IPS-18a (cell line): Measurements from ENCODE around the gene IMMP2L.
A peak's percentile ranks its signal among the peaks of the same experiment; 100 is the strongest.

Experiments
- H3K27ac ChIP-seq: one replicate; pipeline ENCODE4 v1.5.1; 2013; ENCODE audit warnings: low read length
- H3K27me3 ChIP-seq: one replicate; pipeline ENCODE4 v1.6.1; 2013; ENCODE audit warnings: mild to moderate bottlenecking, low read length; ENCODE audit not compliant: control insufficient read depth, insufficient read depth
- H3K36me3 ChIP-seq: one replicate; pipeline ENCODE4 v1.6.1; 2013; ENCODE audit warnings: low read depth, low read length; ENCODE audit not compliant: control insufficient read depth
- H3K4me1 ChIP-seq: one replicate; pipeline ENCODE4 v1.6.1; 2013; ENCODE audit warnings: low read depth, low read length; ENCODE audit not compliant: control insufficient read depth
- H3K4me3 ChIP-seq: one replicate; pipeline ENCODE4 v1.5.1; 2013; ENCODE audit warnings: low read length
- H3K9ac ChIP-seq: one replicate; pipeline ENCODE4 v1.6.1; 2013; ENCODE audit warnings: mild to moderate bottlenecking, low read length, moderate library complexity
- H3K9me3 ChIP-seq: one replicate; pipeline ENCODE4 v1.6.1; 2013; ENCODE audit warnings: low read depth, low read length; ENCODE audit not compliant: control insufficient read depth

Gene IMMP2L

GRCh38 chr7:111407258-111407657 is 155.0 kb downstream of the IMMP2L start:
- no peaks in the 10 kb centered on the region for H3K27me3 ChIP-seq
- no peaks in the 10 kb centered on the region for H3K36me3 ChIP-seq
- H3K27ac ChIP-seq = no peak overlapping the region

GRCh38 chr7:111405621-111406020 is 156.7 kb downstream of the IMMP2L start:
- no peaks in the 10 kb centered on the region for H3K9me3 ChIP-seq
- H3K4me3 ChIP-seq = no peak overlapping the region
- no peak overlapping the region for H3K27ac ChIP-seq
- H3K27me3 ChIP-seq = no peaks in the 10 kb centered on the region
- H3K4me1 ChIP-seq = peaks cover 10% of the 10 kb centered on the region
- no peak overlapping the region for H3K9ac ChIP-seq
- H3K36me3 ChIP-seq = no peaks in the 10 kb centered on the region

More at GRCh38 chr7:111407258-111407657, 155.0 kb downstream of the IMMP2L start:
- no peak overlapping the region for H3K9ac ChIP-seq
- H3K4me1 ChIP-seq = peaks cover 10% of the 10 kb centered on the region
- H3K4me3 ChIP-seq = no peak overlapping the region
- H3K9me3 ChIP-seq = no peaks in the 10 kb centered on the region

- Histone ChIP-seq H3K9me3 (no peaks in the 10 kb centered on the region), H3K4me1 (no peaks in the 10 kb centered on the region), H3K27ac (no peak overlapping the region), H3K4me3 (no peak overlapping the region), H3K9ac (no peak overlapping the region), H3K36me3 (no peaks in the 10 kb centered on the region), H3K27me3 (no peaks in the 10 kb centered on the region)
These were observed 160.8 kb downstream of the IMMP2L start for GRCh38 chr7:111401516-111401915.

GRCh38 chr7:111400088-111400487 is 162.2 kb downstream of the IMMP2L start:
- H3K27ac ChIP-seq = no peak overlapping the region
- H3K27me3 ChIP-seq = no peaks in the 10 kb centered on the region
- no peak overlapping the region for H3K4me3 ChIP-seq
- H3K36me3 ChIP-seq = no peaks in the 10 kb centered on the region
- no peak overlapping the region for H3K9ac ChIP-seq
- H3K9me3 ChIP-seq = no peaks in the 10 kb centered on the region
- no peaks in the 10 kb centered on the region for H3K4me1 ChIP-seq

- Histone ChIP-seq H3K4me3 (no peak overlapping the region), H3K27ac (no peak overlapping the region), H3K36me3 (no peaks in the 10 kb centered on the region), H3K4me1 (peaks cover 8% of the 10 kb centered on the region), H3K27me3 (no peaks in the 10 kb centered on the region), H3K9me3 (no peaks in the 10 kb centered on the region), H3K9ac (no peak overlapping the region)
These were observed 167.4 kb downstream of the IMMP2L start for GRCh38 chr7:111394891-111395290.

GRCh38 chr7:111393011-111393754 is 169.1 kb downstream of the IMMP2L start:
- Histone ChIP-seq H3K4me3 (no peak overlapping the region), H3K9ac (no peak overlapping the region), H3K27ac (peak overlapping the region; percentile 14), H3K4me1 (peaks cover 8% of the 10 kb centered on the region), H3K36me3 (no peaks in the 10 kb centered on the region), H3K9me3 (no peaks in the 10 kb centered on the region), H3K27me3 (no peaks in the 10 kb centered on the region)

- no peak overlapping the region for H3K9ac ChIP-seq
- no peaks in the 10 kb centered on the region for H3K27me3 ChIP-seq
- no peaks in the 10 kb centered on the region for H3K9me3 ChIP-seq
- H3K4me1 ChIP-seq = peaks cover 8% of the 10 kb centered on the region
- no peaks in the 10 kb centered on the region for H3K36me3 ChIP-seq
- no peak overlapping the region for H3K4me3 ChIP-seq
- no peak overlapping the region for H3K27ac ChIP-seq
These were observed 170.0 kb downstream of the IMMP2L start for GRCh38 chr7:111392294-111392693.

- Histone ChIP-seq H3K27ac (no peak overlapping the region), H3K9me3 (no peaks in the 10 kb centered on the region), H3K4me3 (no peak overlapping the region), H3K9ac (no peak overlapping the region), H3K4me1 (peaks cover 8% of the 10 kb centered on the region), H3K27me3 (no peaks in the 10 kb centered on the region), H3K36me3 (no peaks in the 10 kb centered on the region)
These were observed 172.3 kb downstream of the IMMP2L start for GRCh38 chr7:111390000-111390399.

- Histone ChIP-seq H3K27me3 (no peaks in the 10 kb centered on the region), H3K4me3 (no peak overlapping the region), H3K9ac (no peak overlapping the region), H3K4me1 (peaks cover 8% of the 10 kb centered on the region), H3K9me3 (no peaks in the 10 kb centered on the region), H3K36me3 (no peaks in the 10 kb centered on the region), H3K27ac (no peak overlapping the region)
These were observed 173.4 kb downstream of the IMMP2L start for GRCh38 chr7:111388912-111389311.

- no peak overlapping the region for H3K4me3 ChIP-seq
- peaks cover 1% of the 10 kb centered on the region for H3K4me1 ChIP-seq
- no peak overlapping the region for H3K9ac ChIP-seq
These were observed 174.3 kb downstream of the IMMP2L start for GRCh38 chr7:111388016-111388415.

GRCh38 chr7:111384065-111384891 is 178.0 kb downstream of the IMMP2L start:
- Histone ChIP-seq H3K9me3 (no peaks in the 10 kb centered on the region), H3K4me1 (no peaks in the 10 kb centered on the region), H3K4me3 (no peak overlapping the region), H3K36me3 (no peaks in the 10 kb centered on the region), H3K27me3 (no peaks in the 10 kb centered on the region), H3K9ac (no peak overlapping the region), H3K27ac (no peak overlapping the region)

More at GRCh38 chr7:111388016-111388415, 174.3 kb downstream of the IMMP2L start:
- H3K36me3 ChIP-seq = no peaks in the 10 kb centered on the region
- H3K27ac ChIP-seq = no peak overlapping the region
- no peaks in the 10 kb centered on the region for H3K9me3 ChIP-seq
- no peaks in the 10 kb centered on the region for H3K27me3 ChIP-seq
